Astrocyte of the spinal cord (primary cell): ENCODE data around the gene CWC22.

Experiments used
- DNase-seq: peaks from one replicate; pipeline ENCODE4 v3.0.0; 2011; ENCODE audit warnings: low read depth, low spot score
- H3K4me3 ChIP-seq: 2 replicates; pipeline ENCODE4 v1.5.1; 2011; ENCODE audit warnings: low read depth, mild to moderate bottlenecking, low read length, moderate library complexity
- CTCF ChIP-seq: IDR thresholded peaks from 2 replicates; pipeline ENCODE4 v1.5.1; 2012; ENCODE audit warnings: low read depth, mild to moderate bottlenecking, low read length, inconsistent platforms
- in situ Hi-C: cut with HindIII; loops from 2 replicates; pipeline ENCODE4 v1.10.0; 2017; ENCODE audit warnings: low sequenced_read_pairs

Gene CWC22

GRCh38 chr2:179913809-179914208, 93.3 kb downstream of the CWC22 start:
- in situ Hi-C loops = no loop called here
- no peak overlapping the region for H3K4me3 ChIP-seq
- no peak for DNase-seq
- TF ChIP-seq CTCF = no peak

GRCh38 chr2:179911569-179911968, 95.5 kb downstream of the CWC22 start:
- no peak for DNase-seq
- no peak overlapping the region for H3K4me3 ChIP-seq
- no peak for TF ChIP-seq CTCF
- in situ Hi-C loops = no loop called here

- no peak for TF ChIP-seq CTCF
- DNase-seq = no peak
- H3K4me3 ChIP-seq = no peak overlapping the region
- in situ Hi-C loops = no loop called here
These were observed 96.4 kb downstream of the CWC22 start for GRCh38 chr2:179910735-179911113.

GRCh38 chr2:179909845-179910734, 97.0 kb downstream of the CWC22 start:
- in situ Hi-C loops = no loop called here

GRCh38 chr2:179900655-179901054, 106.4 kb downstream of the CWC22 start:
- H3K4me3 ChIP-seq = no peak overlapping the region
- TF ChIP-seq CTCF = no peak
- in situ Hi-C loops = no loop called here
- no peak for DNase-seq

More at GRCh38 chr2:179909845-179910734, 97.0 kb downstream of the CWC22 start:
- no peak for DNase-seq
- H3K4me3 ChIP-seq = no peak overlapping the region
- no peak for TF ChIP-seq CTCF

GRCh38 chr2:179899666-179900065, 107.4 kb downstream of the CWC22 start:
- no peak for TF ChIP-seq CTCF
- no peak for DNase-seq
- in situ Hi-C loops = no loop called here
- no peak overlapping the region for H3K4me3 ChIP-seq
